ENCODE data around the gene KIAA0825.
"Not testable (repeated sequence)": the region's sequence is repeated elsewhere in the genome, so short reads cannot be mapped to it uniquely, and the experiment has no call there.

The KIAA0825 gene

DNA sequence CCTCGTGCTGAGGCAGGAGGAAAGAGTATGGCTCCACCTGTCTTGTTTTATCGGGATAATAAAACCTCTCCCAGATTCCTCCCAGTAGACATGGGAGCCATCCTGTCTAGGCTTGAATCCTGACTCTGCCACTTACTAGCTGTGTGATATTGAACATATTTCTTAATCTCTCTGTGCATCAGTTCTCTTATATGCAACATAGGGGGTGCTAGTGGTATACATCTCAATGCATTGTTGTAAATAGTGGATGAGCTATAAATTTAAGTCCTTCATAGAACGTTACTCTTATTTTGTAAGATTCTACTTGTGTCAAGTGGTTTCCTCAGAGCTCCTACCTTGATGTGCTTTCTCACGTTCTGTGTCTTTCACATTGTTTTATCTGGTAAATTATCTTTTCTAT lies 459.3 kb downstream of the KIAA0825 start:
- FAIRE-seq: no peak

- no peak for FAIRE-seq
Observed at GRCh38 chr5:94157704-94158539, 460.5 kb downstream of the KIAA0825 start.

- FAIRE-seq: no peak
Observed at GRCh38 chr5:94154672-94155071, 463.7 kb downstream of the KIAA0825 start.

DNA sequence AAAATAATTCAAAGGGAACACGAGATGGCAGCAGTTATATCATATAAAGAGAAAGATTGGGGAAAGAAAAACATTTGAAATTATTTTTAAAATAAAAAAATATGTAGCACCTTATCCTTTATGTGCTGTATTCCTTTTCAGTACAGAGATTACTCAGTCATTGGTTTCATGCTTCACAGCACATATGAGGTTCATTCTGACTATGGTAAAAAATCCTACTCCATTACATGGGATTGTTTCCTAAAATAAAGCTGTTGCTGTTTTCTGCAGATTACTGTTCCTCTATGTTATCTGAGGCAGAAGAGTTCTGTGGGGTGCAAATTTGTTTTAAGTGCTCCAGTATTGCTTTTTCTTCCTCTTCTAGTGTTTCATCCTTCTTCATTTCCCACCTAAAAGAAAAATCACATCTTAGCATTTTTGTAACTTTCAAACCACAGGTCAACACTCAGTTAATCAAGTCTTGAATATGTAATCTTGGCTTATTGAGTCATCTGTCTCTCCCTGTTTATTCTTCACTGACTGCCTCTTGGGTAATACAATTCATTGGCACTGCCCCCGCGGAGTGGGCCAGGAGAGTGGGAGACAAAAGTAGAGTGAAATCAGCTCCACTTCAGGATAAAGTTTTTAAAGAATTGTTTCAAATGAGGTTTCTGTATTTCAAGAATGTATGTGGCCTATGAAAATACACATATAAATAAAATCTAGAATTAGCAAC lies 464.5 kb downstream of the KIAA0825 start:
- FAIRE-seq: no peak

GRCh38 chr5:94143621-94144020 lies 474.8 kb downstream of the KIAA0825 start:
- FAIRE-seq: not testable (repeated sequence)

GRCh38 chr5:94140300-94140699 lies 478.1 kb downstream of the KIAA0825 start:
- no peak for FAIRE-seq

DNA sequence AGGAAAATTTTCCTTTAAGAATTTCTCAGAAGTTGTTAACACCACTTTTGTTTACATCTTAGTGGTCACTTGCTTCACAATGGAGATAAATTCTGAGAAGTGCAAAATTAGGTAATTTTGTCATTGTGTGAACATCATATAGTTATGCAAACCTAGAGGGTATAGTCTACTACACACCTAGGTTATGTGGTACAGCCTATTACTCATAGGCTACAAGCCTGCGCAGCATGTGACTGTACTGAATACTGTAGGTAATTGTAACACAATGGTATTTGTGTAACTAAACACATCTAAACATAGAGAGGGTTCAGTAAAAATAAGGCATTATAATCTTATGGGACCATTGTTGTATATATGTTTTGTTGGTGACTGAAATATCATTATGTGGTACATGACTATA lies 488.3 kb downstream of the KIAA0825 start:
- FAIRE-seq: no peak

- FAIRE-seq: no peak
Observed at GRCh38 chr5:94125107-94125506, 493.3 kb downstream of the KIAA0825 start.

- not testable (repeated sequence) for FAIRE-seq
Observed at GRCh38 chr5:94116317-94116716, 502.1 kb downstream of the KIAA0825 start.

GRCh38 chr5:94113087-94113486 lies 505.3 kb downstream of the KIAA0825 start:
- no peak for FAIRE-seq

GRCh38 chr5:94111209-94112004 lies 507.0 kb downstream of the KIAA0825 start:
- FAIRE-seq: no peak

- FAIRE-seq: no peak
Observed at GRCh38 chr5:94103514-94104245, 514.7 kb downstream of the KIAA0825 start.

All from colon (tissue), 2 donors.